Muscle layer of colon (tissue), 2 donors: ENCODE results near the gene PKIG.
A peak's percentile ranks its signal among the peaks of the same experiment; 100 is the strongest.

ENCODE experiments used
- H3K27ac ChIP-seq: one replicate; pipeline ENCODE4 v1.7.0; 2013; ENCODE audit warnings: low read depth, mild to moderate bottlenecking, low read length, moderate library complexity
- H3K27me3 ChIP-seq, 2 donors: one replicate each; pipeline ENCODE4 v1.7.0; 2013; ENCODE audit warnings: low read length in 2 of 2, mild to moderate bottlenecking in 2 of 2; ENCODE audit not compliant: insufficient read depth in 2 of 2, control insufficient read depth in 1 of 2
- H3K36me3 ChIP-seq: one replicate; pipeline ENCODE4 v1.7.0; 2013; ENCODE audit warnings: mild to moderate bottlenecking, low read length; ENCODE audit not compliant: insufficient read depth
- H3K4me1 ChIP-seq: one replicate; pipeline ENCODE4 v1.7.0; 2013; ENCODE audit warnings: mild to moderate bottlenecking, low read length; ENCODE audit not compliant: insufficient read depth
- H3K4me3 ChIP-seq, 2 donors: one replicate each; pipeline ENCODE4 v1.7.0; 2013; ENCODE audit warnings: low read length in 2 of 2, low read depth in 1 of 2, mild to moderate bottlenecking in 1 of 2, moderate library complexity in 1 of 2
- H3K9ac ChIP-seq: one replicate; pipeline ENCODE4 v1.7.0; 2013; ENCODE audit warnings: low read length
- H3K9me3 ChIP-seq: one replicate; pipeline ENCODE4 v1.7.0; 2013; ENCODE audit warnings: mild to moderate bottlenecking, low read length
- donor health status: abdominal sarcoma.
- donor health status: Adenocarcinoma of cecum.

Gene PKIG

GRCh38 chr20:44633872-44634600, 51.7 kb downstream of the PKIG start:
- H3K27ac ChIP-seq: no peak overlapping the region
- H3K9ac ChIP-seq: no peak overlapping the region

GRCh38 chr20:44635877-44636276, 53.5 kb downstream of the PKIG start:
- Histone ChIP-seq H3K4me3 (no peak overlapping the region), H3K36me3 (peaks cover 10% of the 10 kb centered on the region), H3K4me1 (no peaks in the 10 kb centered on the region), H3K27me3 (no peaks in the 10 kb centered on the region), H3K9ac (no peak overlapping the region), H3K27ac (no peak overlapping the region), H3K9me3 (no peaks in the 10 kb centered on the region)

More at GRCh38 chr20:44633872-44634600, 51.7 kb downstream of the PKIG start:
- Histone ChIP-seq H3K27me3 (no peaks in the 10 kb centered on the region), H3K4me1 (no peaks in the 10 kb centered on the region), H3K36me3 (peaks cover 10% of the 10 kb centered on the region), H3K9me3 (no peaks in the 10 kb centered on the region), H3K4me3 (no peak overlapping the region)

- H3K9me3 ChIP-seq: no peaks in the 10 kb centered on the region
- H3K4me1 ChIP-seq: peaks cover 9% of the 10 kb centered on the region
- H3K27me3 ChIP-seq: no peaks in the 10 kb centered on the region
- H3K4me3 ChIP-seq: no peak overlapping the region
- no peak overlapping the region for H3K9ac ChIP-seq
- H3K27ac ChIP-seq: no peak overlapping the region
- peaks cover 10% of the 10 kb centered on the region for H3K36me3 ChIP-seq
Measured at GRCh38 chr20:44637042-44637441, 54.7 kb downstream of the PKIG start.

- H3K27ac ChIP-seq: no peak overlapping the region
- no peak overlapping the region for H3K9ac ChIP-seq
- peaks cover 10% of the 10 kb centered on the region for H3K36me3 ChIP-seq
- no peaks in the 10 kb centered on the region for H3K27me3 ChIP-seq
- no peak overlapping the region for H3K4me3 ChIP-seq
- H3K9me3 ChIP-seq: no peaks in the 10 kb centered on the region
- H3K4me1 ChIP-seq: peaks cover 16% of the 10 kb centered on the region
Measured at GRCh38 chr20:44637522-44638372, 55.4 kb downstream of the PKIG start.

GRCh38 chr20:44640522-44640921, 58.1 kb downstream of the PKIG start:
- Histone ChIP-seq H3K36me3 (no peaks in the 10 kb centered on the region), H3K4me3 (no peak overlapping the region), H3K9me3 (no peaks in the 10 kb centered on the region), H3K27me3 (no peaks in the 10 kb centered on the region), H3K27ac (no peak overlapping the region), H3K9ac (no peak overlapping the region), H3K4me1 (peaks cover 33% of the 10 kb centered on the region)

GRCh38 chr20:44641325-44641724, 58.9 kb downstream of the PKIG start:
- Histone ChIP-seq H3K4me1 (peaks cover 34% of the 10 kb centered on the region), H3K4me3 (no peak overlapping the region), H3K27ac (no peak overlapping the region), H3K36me3 (no peaks in the 10 kb centered on the region), H3K9me3 (no peaks in the 10 kb centered on the region), H3K9ac (no peak overlapping the region), H3K27me3 (no peaks in the 10 kb centered on the region)

- H3K27me3 ChIP-seq: no peaks in the 10 kb centered on the region
- H3K27ac ChIP-seq: peak overlapping the region; percentile 18
- H3K4me1 ChIP-seq: peaks cover 38% of the 10 kb centered on the region
- H3K9ac ChIP-seq: peak overlapping the region; percentile 61
- peak overlapping the region in 1 of 2 donors; percentile 57 for H3K4me3 ChIP-seq
- no peaks in the 10 kb centered on the region for H3K9me3 ChIP-seq
- H3K36me3 ChIP-seq: no peaks in the 10 kb centered on the region
Measured at GRCh38 chr20:44642203-44643153, 60.1 kb downstream of the PKIG start.

- H3K36me3 ChIP-seq: no peaks in the 10 kb centered on the region
- H3K9ac ChIP-seq: no peak overlapping the region
- H3K27ac ChIP-seq: peak overlapping the region; percentile 18
- H3K4me3 ChIP-seq: no peak overlapping the region
- peaks cover 38% of the 10 kb centered on the region for H3K4me1 ChIP-seq
- no peaks in the 10 kb centered on the region for H3K27me3 ChIP-seq
- H3K9me3 ChIP-seq: no peaks in the 10 kb centered on the region
Measured at GRCh38 chr20:44643154-44643519, 60.8 kb downstream of the PKIG start.

- Histone ChIP-seq H3K4me3 (no peak overlapping the region), H3K4me1 (peaks cover 38% of the 10 kb centered on the region), H3K9me3 (no peaks in the 10 kb centered on the region), H3K9ac (no peak overlapping the region), H3K27me3 (no peaks in the 10 kb centered on the region), H3K36me3 (no peaks in the 10 kb centered on the region), H3K27ac (peak overlapping the region; percentile 18)
Measured at GRCh38 chr20:44643596-44644229, 61.3 kb downstream of the PKIG start.

- H3K4me3 ChIP-seq: no peak overlapping the region
- H3K4me1 ChIP-seq: peaks cover 38% of the 10 kb centered on the region
- no peaks in the 10 kb centered on the region for H3K27me3 ChIP-seq
- no peak overlapping the region for H3K27ac ChIP-seq
- no peak overlapping the region for H3K9ac ChIP-seq
- no peaks in the 10 kb centered on the region for H3K36me3 ChIP-seq
- no peaks in the 10 kb centered on the region for H3K9me3 ChIP-seq
Measured at GRCh38 chr20:44644230-44644617, 61.8 kb downstream of the PKIG start.
